Uterus (tissue), 2 donors: ENCODE data around the gene ZC3H18.

Experiments used
- CTCF ChIP-seq, 4 experiments: fragments of 200-600 bp in 2 of 4; fragments of 450-650 bp in 2 of 4; sonication (generic) in 2 of 4; IDR thresholded peaks; one replicate each; pipeline ENCODE4 v1.5.1; 2016 to 2019; ENCODE audit warnings: antibody characterized with exemption in 4 of 4, mild to moderate bottlenecking in 2 of 4, moderate library complexity in 1 of 4
- POLR2A ChIP-seq, 2 donors: fragments of 450-650 bp; IDR thresholded peaks; one replicate each; pipeline ENCODE4 v1.6.1; 2016; ENCODE audit warnings: antibody characterized with exemption in 2 of 2, mild to moderate bottlenecking in 1 of 2, moderate library complexity in 1 of 2

GRCh38 chr16:88530858-88531203 lies 39.4 kb upstream of the ZC3H18 start:
- TF ChIP-seq POLR2A (IDR thresholded peaks at IDR 0.05) (no peak), CTCF (IDR thresholded peaks at IDR 0.05) (no peak)
